ENCODE results near the gene ZC3H6.
"Not testable (repeated sequence)": the region's sequence is repeated elsewhere in the genome, so short reads cannot be mapped to it uniquely, and the experiment has no call there.

The ZC3H6 gene

DNA sequence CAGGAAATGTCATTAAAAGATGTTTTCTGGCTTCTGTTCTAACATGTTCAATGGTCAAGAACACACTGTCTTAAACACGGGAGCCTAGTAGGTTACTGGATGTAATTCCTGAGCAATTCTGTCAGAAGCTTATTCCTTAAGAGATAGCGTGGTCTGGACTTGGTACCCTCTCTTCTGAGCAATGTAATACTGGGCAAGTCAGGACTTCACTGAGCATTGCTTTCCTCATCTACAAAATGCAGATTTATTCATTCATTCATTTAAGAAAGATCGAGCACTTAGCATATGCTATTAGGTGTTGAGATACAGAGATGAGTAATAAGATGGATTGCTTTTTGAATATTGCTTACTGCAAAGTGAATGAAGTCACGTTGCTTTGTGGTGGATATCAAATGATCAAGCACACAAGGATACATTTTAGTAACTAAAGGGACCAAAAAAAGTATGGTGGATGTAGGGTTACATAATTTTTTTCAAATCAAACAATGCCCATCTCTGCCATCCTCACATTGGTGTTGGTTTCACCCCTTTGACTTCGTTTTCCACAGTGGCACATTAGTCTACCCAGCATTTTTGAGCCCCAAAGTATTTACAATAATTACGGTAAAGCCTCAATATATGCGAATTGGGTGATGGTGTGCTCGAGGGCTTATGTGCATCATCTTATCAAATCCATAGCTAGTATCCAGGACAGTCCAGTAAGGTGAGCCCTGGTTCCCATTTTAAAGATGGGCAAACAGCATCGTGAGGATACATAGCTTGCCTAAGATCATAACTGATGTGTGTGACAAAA, 65.3 kb downstream of the ZC3H6 start:
- no peak for DNase-seq

DNA sequence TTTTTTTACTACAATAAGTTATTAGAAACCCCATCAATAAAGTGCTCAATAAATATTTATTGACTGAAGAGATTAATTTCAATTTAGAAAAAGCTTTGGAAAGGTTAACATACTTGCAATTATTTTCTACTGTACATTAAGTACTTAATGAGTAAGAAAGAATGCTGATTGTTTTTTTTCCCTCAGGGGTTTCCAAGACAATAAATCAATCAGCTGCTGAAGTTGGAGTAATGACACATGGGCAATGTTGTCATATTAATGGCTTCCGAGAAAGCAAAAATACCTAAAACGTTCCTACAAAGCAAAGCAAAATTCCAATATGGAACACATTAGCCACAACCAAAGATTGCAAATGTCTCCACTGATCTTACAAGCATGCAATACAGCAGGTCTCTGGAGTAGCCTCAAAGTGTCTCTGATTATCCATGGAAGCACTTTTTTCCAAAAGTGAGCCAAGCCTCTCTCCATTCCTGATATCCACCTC, 66.7 kb downstream of the ZC3H6 start:
- DNase-seq: no peak

DNA sequence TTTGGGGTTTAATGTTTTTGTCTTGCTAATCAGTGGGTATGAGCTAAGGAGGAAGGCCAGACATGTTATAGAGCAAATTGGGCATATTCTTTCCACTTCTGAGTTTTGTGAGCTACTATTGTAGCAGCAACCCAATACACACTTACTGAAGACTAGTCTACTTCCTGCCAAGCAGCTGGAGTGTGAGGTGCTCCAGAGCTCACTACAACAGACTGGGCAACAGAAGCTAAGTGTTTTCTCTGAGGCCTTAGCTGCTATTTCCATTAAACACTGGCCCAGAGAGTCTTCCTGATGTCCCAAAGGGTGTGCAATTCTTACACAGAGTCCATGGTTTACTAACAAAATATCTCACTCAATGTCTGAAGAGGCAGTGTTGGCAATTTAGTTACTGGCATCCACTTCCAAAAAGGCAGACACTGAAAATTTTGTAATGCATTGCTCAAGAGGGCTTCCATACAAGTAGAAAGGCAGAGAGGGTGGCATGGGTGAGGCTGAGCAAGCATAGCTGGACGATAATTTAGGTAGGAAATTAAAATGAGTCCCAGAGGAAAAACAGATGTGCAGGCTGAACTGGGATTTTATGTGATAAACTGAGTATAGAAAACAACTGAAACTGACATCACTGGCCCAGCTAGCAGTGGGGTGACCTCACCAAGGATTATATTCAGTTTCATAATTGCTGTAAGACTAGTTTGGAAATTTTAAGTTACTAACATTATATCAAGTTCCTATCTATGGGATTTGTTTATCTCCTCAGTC, 68.6 kb downstream of the ZC3H6 start:
- DNase-seq: no peak

DNA sequence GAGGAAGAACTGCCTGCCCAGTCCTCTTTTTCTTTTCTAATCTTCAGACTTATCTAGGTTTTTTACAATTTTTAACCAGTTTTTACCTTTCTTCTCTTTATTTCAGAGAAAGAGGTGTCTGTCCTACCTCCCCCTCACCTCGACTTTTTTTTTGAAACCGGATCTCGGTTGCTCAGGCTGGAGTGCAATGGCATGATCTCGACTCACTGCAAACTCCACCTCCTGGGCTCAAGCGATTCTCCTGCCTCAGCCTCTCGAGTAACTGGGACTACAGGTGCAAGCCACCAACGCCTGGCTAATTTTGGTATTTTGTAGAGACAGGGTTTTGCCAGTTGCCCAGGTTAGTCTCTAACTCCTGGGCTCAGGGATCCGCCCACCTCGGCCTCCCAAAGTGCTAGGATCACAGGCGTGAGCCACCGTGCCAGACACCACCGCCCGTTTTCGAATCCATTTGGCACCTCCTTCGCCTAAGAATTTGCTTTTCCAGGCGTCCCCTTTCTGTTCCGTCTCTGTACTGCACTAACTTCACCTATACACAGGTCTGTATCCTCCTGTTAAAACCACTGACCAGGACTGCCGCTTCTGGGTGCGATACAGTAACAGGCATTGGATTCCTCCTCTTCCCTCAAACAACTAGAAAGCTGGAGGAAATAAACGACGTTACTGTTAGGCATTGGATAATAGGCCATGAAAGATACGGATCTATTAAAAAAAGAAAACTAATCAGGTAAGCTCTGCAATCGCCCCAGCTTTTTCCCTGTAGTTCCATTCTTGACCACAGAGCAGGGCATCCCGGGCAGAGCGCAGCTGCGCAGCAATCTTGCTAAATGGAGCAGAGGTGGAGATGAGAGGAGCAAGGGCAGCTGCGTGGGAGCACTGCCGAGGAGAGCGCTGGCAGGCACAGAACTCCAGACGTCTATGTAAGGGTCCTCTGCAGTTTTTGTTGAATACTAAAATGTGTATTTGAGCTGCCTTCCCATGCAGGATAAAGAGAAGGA, 69.9 kb downstream of the ZC3H6 start:
- DNase-seq: no peak

DNA sequence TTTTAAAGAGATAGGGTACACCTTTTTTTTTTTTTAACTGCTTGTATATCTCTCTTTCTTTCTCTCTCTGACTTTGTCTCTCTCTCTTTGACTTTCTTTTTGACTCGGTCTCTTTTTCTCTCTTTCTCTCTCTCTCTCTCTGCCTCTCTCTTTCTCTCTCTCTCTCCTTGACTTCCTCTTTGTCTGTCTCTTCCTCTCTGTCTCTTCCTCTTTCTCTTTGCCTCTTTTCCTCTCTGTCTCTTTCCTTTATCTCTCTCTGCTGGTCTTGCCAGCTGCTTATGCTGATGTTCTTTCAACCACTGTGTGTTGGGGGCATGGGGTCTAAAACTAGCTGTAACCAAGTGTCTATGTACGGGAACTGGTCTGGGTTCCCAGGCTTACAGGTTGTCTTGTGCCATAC, 76.9 kb downstream of the ZC3H6 start:
- DNase-seq: not testable (repeated sequence)

- not testable (repeated sequence) for DNase-seq
Observed at GRCh38 chr2:112352809-112353603, 77.6 kb downstream of the ZC3H6 start.

- not testable (repeated sequence) for DNase-seq
Observed at GRCh38 chr2:112354335-112354734, 78.9 kb downstream of the ZC3H6 start.

GRCh38 chr2:112360055-112360454, 84.7 kb downstream of the ZC3H6 start:
- not testable (repeated sequence) for DNase-seq
